SK-N-SH (cell line): ENCODE data around the gene COA4.
"Not testable (repeated sequence)": the region's sequence is repeated elsewhere in the genome, so short reads cannot be mapped to it uniquely, and the experiment has no call there.

Experiments used
- CTCF ChIP-seq: fragments of 200-600 bp; sonication (generic); IDR thresholded peaks from 2 replicates; pipeline ENCODE4 v1.6.1; 2017; ENCODE audit warnings: antibody characterized with exemption, mild to moderate bottlenecking, moderate library complexity
- EP300 ChIP-seq, 2 experiments: IDR thresholded peaks; 2 replicates each; pipeline versions ENCODE4 v1.4.0 to v1.6.1; 2012; ENCODE audit warnings: borderline replicate concordance in 1 of 2, low read depth in 1 of 2, low read length in 1 of 2
- POLR2AphosphoS5 ChIP-seq: IDR thresholded peaks from 2 replicates; pipeline ENCODE4 v1.6.1; 2012; ENCODE audit warnings: low read depth, low read length
- REST ChIP-seq: IDR thresholded peaks from 2 replicates; pipeline ENCODE4 v1.6.1; 2012; ENCODE audit warnings: mild to moderate bottlenecking, low read depth, low read length, moderate library complexity
- RFX5 ChIP-seq: IDR thresholded peaks from 2 replicates; pipeline ENCODE4 v1.6.1; 2012; ENCODE audit warnings: mild to moderate bottlenecking, improper control_type of control experiment, low read length
- SMC3 ChIP-seq: IDR thresholded peaks from 2 replicates; pipeline ENCODE4 v1.6.1; 2012; ENCODE audit warnings: low read depth, low read length, improper control_type of control experiment
- TAF1 ChIP-seq: IDR thresholded peaks from 2 replicates; pipeline ENCODE4 v1.6.1; 2012; ENCODE audit warnings: low read depth, mild to moderate bottlenecking, low read length, moderate library complexity, borderline replicate concordance

- not testable (repeated sequence) for TF ChIP-seq CTCF; POLR2AphosphoS5; TAF1; REST; RFX5; SMC3; EP300 (IDR thresholded peaks at IDR 0.05; ENCODE audit: borderline replicate concordance in 1 of 2, low read depth in 1 of 2, low read length in 1 of 2)
These were observed 3.8 kb upstream of the COA4 start for GRCh38 chr11:73880449-73880848.
